ENCODE results near the gene XRCC3. TPM values are rescaled to one million over a fixed set of nuclear protein-coding genes. Genes with fewer than 3 reads are reported as not detected.

The XRCC3 gene
- total and polyA plus RNA-seq, 10 of the 15 experiments (the other 5 are each of a cell fraction or from before 2014, with no cell fraction given), result 0.37 to 52.0 (median 26.8) TPM

GRCh38 chr14:103715052-103716000 is at the start of gene XRCC3, which contains the start of gene ZFYVE21 (continued):
- TF ChIP-seq E2F4 (IDR thresholded peaks at IDR 0.05; ENCODE audit: low read depth, low read length) (peak; percentile 94), TCF3 (IDR thresholded peaks at IDR 0.05; ENCODE audit: borderline replicate concordance, insufficient read depth, low read depth, low read length) (no peak), SPI1 (IDR thresholded peaks at IDR 0.05; ENCODE audit: borderline replicate concordance, insufficient read depth, low read depth, low read length) (0 out of 2 replicates have a peak, but pooled peaks have one; percentile 18), SP1 (IDR thresholded peaks at IDR 0.05; ENCODE audit: low read depth, low read length) (peak; percentile 99), YY1 (IDR thresholded peaks at IDR 0.05; ENCODE audit: low read depth, low read length) (0 out of 2 replicates have a peak, but pooled peaks have one; percentile 34), ZSCAN29 (IDR thresholded peaks at IDR 0.05) (0 out of 2 replicates have a peak, but pooled peaks have one; percentile 23), RELB (IDR thresholded peaks at IDR 0.05; ENCODE audit: low read depth) (no peak), RELA (IDR thresholded peaks at IDR 0.05; ENCODE audit: borderline replicate concordance, partially characterized antibody) (no peak), ATF7 (IDR thresholded peaks at IDR 0.05; ENCODE audit: low read depth) (no peak), TBL1XR1 (IDR thresholded peaks at IDR 0.05; ENCODE audit: low read depth, low read length) (no peak), SUZ12 (IDR thresholded peaks at IDR 0.05; ENCODE audit: unreplicated experiment) (no peak), USF2 (IDR thresholded peaks at IDR 0.05; ENCODE audit: borderline replicate concordance, low read depth, low read length) (peak; percentile 46; the same call in 1 of the 2 replicates), ZNF687 (IDR thresholded peaks at IDR 0.05) (peak; percentile 70), PBX3 (IDR thresholded peaks at IDR 0.05; ENCODE audit: insufficient replicate concordance, low read depth, low read length) (peak; percentile 88), SMAD5 (IDR thresholded peaks at IDR 0.05; ENCODE audit: low read depth) (no peak), MEF2A (IDR thresholded peaks at IDR 0.05; ENCODE audit: insufficient read depth, low read depth, low read length) (no peak), SRF (IDR thresholded peaks at IDR 0.05; ENCODE audit: low read depth in 2 of 2, low read length in 2 of 2) (no peak; a peak in 1 of 4 replicates), SREBF1 (IDR thresholded peaks at IDR 0.05; ENCODE audit: low read length) (no peak)
